Fibroblast of mammary gland (primary cell): ENCODE results near the gene IRF1.
A peak's percentile ranks its signal among the peaks of the same experiment; 100 is the strongest.

Experiments
- DNase-seq: peaks from one replicate; pipeline ENCODE4 v3.0.0-alpha.2; 2010; ENCODE audit warnings: low read depth
- H3K4me3 ChIP-seq: 2 replicates; pipeline ENCODE4 v1.5.1; 2011; ENCODE audit warnings: low read depth, mild to moderate bottlenecking, low read length, moderate library complexity; ENCODE audit not compliant: control insufficient read depth
- CTCF ChIP-seq: conservative IDR thresholded peaks from 2 replicates; pipeline ENCODE4 v1.5.1; 2011; ENCODE audit warnings: low read depth, low read length, inconsistent platforms; ENCODE audit not compliant: control insufficient read depth, insufficient read depth

Gene IRF1

GRCh38 chr5:132446621-132447020 lies 44.0 kb downstream of the IRF1 start:
- peak; percentile 83 for DNase-seq
- no peak for TF ChIP-seq CTCF
- H3K4me3 ChIP-seq = no peak overlapping the region

- TF ChIP-seq CTCF = no peak
- DNase-seq = no peak
- H3K4me3 ChIP-seq = no peak overlapping the region
These were observed 44.6 kb downstream of the IRF1 start for GRCh38 chr5:132445930-132446329.

GRCh38 chr5:132445640-132445923 lies 45.0 kb downstream of the IRF1 start:
- no peak for DNase-seq
- TF ChIP-seq CTCF = no peak
- H3K4me3 ChIP-seq = no peak overlapping the region

GRCh38 chr5:132444841-132445639 lies 45.5 kb downstream of the IRF1 start:
- no peak for DNase-seq
- TF ChIP-seq CTCF = no peak
- no peak overlapping the region for H3K4me3 ChIP-seq

- TF ChIP-seq CTCF = no peak
- DNase-seq = no peak
- no peak overlapping the region for H3K4me3 ChIP-seq
These were observed 46.5 kb downstream of the IRF1 start for GRCh38 chr5:132444061-132444460.

- no peak for TF ChIP-seq CTCF
- no peak overlapping the region for H3K4me3 ChIP-seq
- DNase-seq = peak; percentile 94
These were observed 51.0 kb downstream of the IRF1 start for GRCh38 chr5:132439521-132440089.
